ENCODE results near the gene PPP1R17.

The PPP1R17 gene

GRCh38 chr7:31663072-31663471 lies 23.9 kb upstream of the PPP1R17 start:
- CTCF ChIA-PET = interaction anchor here (0.6 kb wide), 1 partner anchor 280 kb away, joined by 3 read pairs; no protein-coding TSS in a partner anchor

GRCh38 chr7:31664890-31665289 lies 22.1 kb upstream of the PPP1R17 start:
- ChIA-PET CTCF (interaction anchor here (0.7 to 1.2 kb wide), 2 partner anchors 10 to 18 kb away, joined by 3 to 4 read pairs; no protein-coding TSS in a partner anchor), POLR2A (no interaction called here)
- H3K9me3 ChIP-seq (ENCODE audit: control insufficient read depth, insufficient read depth, low read depth, low read length) = no peaks in the 10 kb centered on the region
- no peak overlapping the region for H3K4me3 ChIP-seq (ENCODE audit: low read depth, low read length)
- no peaks in the 10 kb centered on the region for H3K36me3 ChIP-seq (ENCODE audit: control insufficient read depth in 2 of 2, insufficient read depth in 1 of 2, low read length in 2 of 2)
- H3K27ac ChIP-seq (ENCODE audit: extremely low read depth, low read depth, low read length) = no peak overlapping the region
- no peaks in the 10 kb centered on the region for H3K4me1 ChIP-seq (ENCODE audit: control insufficient read depth, insufficient read depth, low read length)
- TF ChIP-seq ZIC2 (tag by site-specific recombination; IDR thresholded peaks at IDR 0.05) (no peak), ZNF391 (tag by site-specific recombination; IDR thresholded peaks at IDR 0.05; ENCODE audit: borderline replicate concordance, low read depth) (no peak), ZNF18 (tag by site-specific recombination; IDR thresholded peaks at IDR 0.05) (no peak), ZNF292 (tag by site-specific recombination; IDR thresholded peaks at IDR 0.05; ENCODE audit: borderline replicate concordance, low read depth) (no peak), ZBTB11 (tag by site-specific recombination; conservative IDR thresholded peaks at IDR 0.05; ENCODE audit: low read depth) (no peak), ZBTB20 (tag by site-specific recombination; IDR thresholded peaks at IDR 0.05) (no peak), ATF2 (tag by site-specific recombination; IDR thresholded peaks at IDR 0.05; ENCODE audit: low read depth) (no peak), ZNF37A (tag by site-specific recombination; IDR thresholded peaks at IDR 0.05) (no peak), ZNF133 (tag by site-specific recombination; IDR thresholded peaks at IDR 0.05) (no peak)

More at GRCh38 chr7:31663072-31663471, 23.9 kb upstream of the PPP1R17 start:
- POLR2A ChIA-PET = no interaction called here
- Histone ChIP-seq H3K4me3 (ENCODE audit: low read depth, low read length) (no peak overlapping the region), H3K36me3 (ENCODE audit: control insufficient read depth in 2 of 2, insufficient read depth in 1 of 2, low read length in 2 of 2) (no peaks in the 10 kb centered on the region), H3K9me3 (ENCODE audit: control insufficient read depth, insufficient read depth, low read depth, low read length) (no peaks in the 10 kb centered on the region), H3K27ac (ENCODE audit: extremely low read depth, low read depth, low read length) (no peak overlapping the region), H3K4me1 (ENCODE audit: control insufficient read depth, insufficient read depth, low read length) (no peaks in the 10 kb centered on the region)
- TF ChIP-seq ZNF571 (tag by site-specific recombination; IDR thresholded peaks at IDR 0.05) = no peak
- TF ChIP-seq ZNF645 (tag by site-specific recombination; IDR thresholded peaks at IDR 0.05) = no peak
- no peak for TF ChIP-seq EGR2 (tag by site-specific recombination; IDR thresholded peaks at IDR 0.05; ENCODE audit: low read depth)
- no peak for TF ChIP-seq ZNF76 (tag by site-specific recombination; IDR thresholded peaks at IDR 0.05; ENCODE audit: borderline replicate concordance, low read depth)
- TF ChIP-seq ZNF341 (tag by site-specific recombination; IDR thresholded peaks at IDR 0.05; ENCODE audit: low read depth) = no peak
- TF ChIP-seq REST (tag by site-specific recombination; IDR thresholded peaks at IDR 0.05) = no peak
- TF ChIP-seq PRDM6 (tag by site-specific recombination; IDR thresholded peaks at IDR 0.05) = no peak
- no peak for TF ChIP-seq ZNF664 (tag by site-specific recombination; IDR thresholded peaks at IDR 0.05)
- no peak for TF ChIP-seq ZFP3 (tag by site-specific recombination; IDR thresholded peaks at IDR 0.05; ENCODE audit: low read depth)

All from HEK293 (cell line).